T-helper 22 cell (primary cell): ENCODE data around the gene BCL7A.
"Not testable (repeated sequence)": the region's sequence is repeated elsewhere in the genome, so short reads cannot be mapped to it uniquely, and the experiment has no call there.

ENCODE experiments used
- DNase-seq: peaks from one replicate; pipeline ENCODE4 v3.0.0-alpha.2; 2020; ENCODE audit warnings: low read depth

The BCL7A gene

GRCh38 chr12:122028165-122028904 is 6.7 kb downstream of the BCL7A start:
- DNase-seq, result no peak

- DNase-seq, result no peak
These were observed 7.3 kb downstream of the BCL7A start for GRCh38 chr12:122028905-122029560.

- DNase-seq, result no peak
These were observed 8.1 kb downstream of the BCL7A start for GRCh38 chr12:122029620-122030423.

GRCh38 chr12:122030424-122031035 is 8.8 kb downstream of the BCL7A start:
- no peak for DNase-seq

- DNase-seq, result no peak
These were observed 9.9 kb downstream of the BCL7A start for GRCh38 chr12:122031342-122032216.

GRCh38 chr12:122032580-122032979 is 10.9 kb downstream of the BCL7A start:
- no peak for DNase-seq

GRCh38 chr12:122035292-122035691 is 13.6 kb downstream of the BCL7A start:
- no peak for DNase-seq

GRCh38 chr12:122036153-122036552 is 14.5 kb downstream of the BCL7A start:
- DNase-seq, result no peak

GRCh38 chr12:122040579-122041386 is 19.1 kb downstream of the BCL7A start:
- DNase-seq, result no peak

GRCh38 chr12:122041458-122041857 is 19.8 kb downstream of the BCL7A start:
- not testable (repeated sequence) for DNase-seq

GRCh38 chr12:122042910-122043309 is 21.2 kb downstream of the BCL7A start:
- no peak for DNase-seq

GRCh38 chr12:122043476-122043875 is 21.8 kb downstream of the BCL7A start:
- DNase-seq, result no peak

- DNase-seq, result no peak
These were observed 23.6 kb downstream of the BCL7A start for GRCh38 chr12:122045262-122045661.

GRCh38 chr12:122046145-122046544 is 24.5 kb downstream of the BCL7A start:
- no peak for DNase-seq

- no peak for DNase-seq
These were observed 26.5 kb downstream of the BCL7A start for GRCh38 chr12:122048151-122048550.

- no peak for DNase-seq
These were observed 28.1 kb downstream of the BCL7A start for GRCh38 chr12:122049827-122050226.

GRCh38 chr12:122050706-122051105 is 29.0 kb downstream of the BCL7A start:
- no peak for DNase-seq

- no peak for DNase-seq
These were observed 29.7 kb downstream of the BCL7A start for GRCh38 chr12:122051231-122051876.

- DNase-seq, result no peak
These were observed 30.6 kb downstream of the BCL7A start for GRCh38 chr12:122052285-122052684.
